ENCODE data around the gene VIPR1.

- TF ChIP-seq, protein P1, sequence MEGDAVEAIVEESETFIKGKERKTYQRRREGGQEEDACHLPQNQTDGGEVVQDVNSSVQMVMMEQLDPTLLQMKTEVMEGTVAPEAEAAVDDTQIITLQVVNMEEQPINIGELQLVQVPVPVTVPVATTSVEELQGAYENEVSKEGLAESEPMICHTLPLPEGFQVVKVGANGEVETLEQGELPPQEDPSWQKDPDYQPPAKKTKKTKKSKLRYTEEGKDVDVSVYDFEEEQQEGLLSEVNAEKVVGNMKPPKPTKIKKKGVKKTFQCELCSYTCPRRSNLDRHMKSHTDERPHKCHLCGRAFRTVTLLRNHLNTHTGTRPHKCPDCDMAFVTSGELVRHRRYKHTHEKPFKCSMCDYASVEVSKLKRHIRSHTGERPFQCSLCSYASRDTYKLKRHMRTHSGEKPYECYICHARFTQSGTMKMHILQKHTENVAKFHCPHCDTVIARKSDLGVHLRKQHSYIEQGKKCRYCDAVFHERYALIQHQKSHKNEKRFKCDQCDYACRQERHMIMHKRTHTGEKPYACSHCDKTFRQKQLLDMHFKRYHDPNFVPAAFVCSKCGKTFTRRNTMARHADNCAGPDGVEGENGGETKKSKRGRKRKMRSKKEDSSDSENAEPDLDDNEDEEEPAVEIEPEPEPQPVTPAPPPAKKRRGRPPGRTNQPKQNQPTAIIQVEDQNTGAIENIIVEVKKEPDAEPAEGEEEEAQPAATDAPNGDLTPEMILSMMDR (IDR thresholded peaks at IDR 0.05; ENCODE audit: insufficient read depth, low read length, poor library complexity, severe bottlenecking): no peak
- TF ChIP-seq EZH2phosphoT487 (conservative IDR thresholded peaks at IDR 0.05; ENCODE audit: low read length): no peak
These were observed 6.1 kb downstream of the VIPR1 start for GRCh38 chr3:42508562-42508961.

Measured in SU-DHL-6 (cell line).